DND-41 (cell line): ENCODE measurements around the gene CDKN2B-AS1.

Experiments
- EZH2 ChIP-seq: IDR thresholded peaks from 3 replicates; pipeline ENCODE4 v1.6.1; 2012; ENCODE audit warnings: borderline replicate concordance, low read depth, mild to moderate bottlenecking, moderate library complexity, low read length, inconsistent platforms; ENCODE audit not compliant: severe bottlenecking
- TF ChIP-seq, protein P1 (sequence below): IDR thresholded peaks from 2 replicates; pipeline ENCODE4 v1.5.1; 2012; ENCODE audit warnings: borderline replicate concordance, low read length, moderate library complexity, mild to moderate bottlenecking; ENCODE audit not compliant: poor library complexity, severe bottlenecking; ENCODE audit errors: extremely low read depth

DNA sequence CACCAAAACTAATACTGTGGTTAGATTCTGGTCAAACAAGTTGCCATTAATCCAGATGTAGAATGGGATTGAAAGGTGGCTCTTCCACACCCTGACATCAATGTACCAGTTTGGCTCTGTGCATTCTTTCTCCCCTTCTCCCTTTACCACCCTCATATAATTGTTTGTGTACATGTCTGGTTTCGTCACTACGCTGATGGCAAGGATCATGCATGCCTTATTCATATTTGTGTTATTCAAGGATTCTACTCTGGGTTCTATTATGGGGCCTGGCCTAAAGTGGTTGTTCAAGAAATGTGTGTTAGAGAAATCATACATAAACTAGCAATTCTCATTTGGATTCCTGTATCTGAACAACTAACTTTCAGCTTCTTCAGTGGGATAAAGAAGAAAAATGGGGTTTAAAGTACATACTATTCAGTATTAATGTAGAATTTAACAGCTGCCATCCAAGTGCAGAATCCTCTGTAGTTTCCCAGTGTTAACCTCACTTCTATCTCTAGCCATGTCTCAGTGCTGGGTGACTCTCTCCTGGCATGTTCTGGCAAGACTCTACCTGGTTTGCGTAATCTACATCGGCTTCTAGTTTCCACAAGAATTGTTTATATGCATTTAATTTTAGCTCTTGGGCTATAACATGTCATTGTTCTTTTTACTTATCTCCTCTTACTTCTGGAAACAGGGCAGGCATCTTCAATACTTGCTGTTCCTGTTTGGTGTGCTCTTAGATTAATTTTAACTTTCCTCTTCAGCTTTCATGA, 42.5 kb downstream of the CDKN2B-AS1 start:
- TF ChIP-seq, protein P1, sequence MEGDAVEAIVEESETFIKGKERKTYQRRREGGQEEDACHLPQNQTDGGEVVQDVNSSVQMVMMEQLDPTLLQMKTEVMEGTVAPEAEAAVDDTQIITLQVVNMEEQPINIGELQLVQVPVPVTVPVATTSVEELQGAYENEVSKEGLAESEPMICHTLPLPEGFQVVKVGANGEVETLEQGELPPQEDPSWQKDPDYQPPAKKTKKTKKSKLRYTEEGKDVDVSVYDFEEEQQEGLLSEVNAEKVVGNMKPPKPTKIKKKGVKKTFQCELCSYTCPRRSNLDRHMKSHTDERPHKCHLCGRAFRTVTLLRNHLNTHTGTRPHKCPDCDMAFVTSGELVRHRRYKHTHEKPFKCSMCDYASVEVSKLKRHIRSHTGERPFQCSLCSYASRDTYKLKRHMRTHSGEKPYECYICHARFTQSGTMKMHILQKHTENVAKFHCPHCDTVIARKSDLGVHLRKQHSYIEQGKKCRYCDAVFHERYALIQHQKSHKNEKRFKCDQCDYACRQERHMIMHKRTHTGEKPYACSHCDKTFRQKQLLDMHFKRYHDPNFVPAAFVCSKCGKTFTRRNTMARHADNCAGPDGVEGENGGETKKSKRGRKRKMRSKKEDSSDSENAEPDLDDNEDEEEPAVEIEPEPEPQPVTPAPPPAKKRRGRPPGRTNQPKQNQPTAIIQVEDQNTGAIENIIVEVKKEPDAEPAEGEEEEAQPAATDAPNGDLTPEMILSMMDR = no peak
- no peak for TF ChIP-seq EZH2
